Hair follicle dermal papilla cell (primary cell): ENCODE measurements around the gene SYNC. TPM values are rescaled to one million over a fixed set of nuclear protein-coding genes. Genes with fewer than 3 reads are reported as not detected.

ENCODE experiments used
- small RNA-seq: library from RNA; depleted of rRNA; stranded (forward); fragments of <200 nt; gene quantifications from one replicate; pipeline ENCODE3, GENCODE V24; 2012
- total RNA-seq: library from RNA; depleted of rRNA; stranded (reverse); fragments of >200 nt; gene quantifications from 2 replicates; pipeline ENCODE4 v1.2.3, GENCODE V29; 2012

Gene SYNC
- total RNA-seq: 201 and 220 TPM in 2 replicates

GRCh38 chr1:32702599-32703478, at the start of gene SYNC:
Gene SYNC (minus strand): TSS chr1:32702770. CDS start chr1:32702660, 110 bp downstream.

GRCh38 chr1:32650752-32651460, 51.7 kb downstream of the SYNC start, which contains the start of gene RBBP4:
Gene RBBP4 (plus strand): TSS chr1:32651208. CDS start chr1:32651307, 99 bp downstream.

GRCh38 chr1:32650248-32650751, 52.3 kb downstream of the SYNC start, which contains the start of gene ZBTB8OS:
Gene ZBTB8OS (minus strand): TSS chr1:32650550. CDS start chr1:32650529, 21 bp downstream.

Small RNAs within 50 kb of the gene (small RNA-seq; reads per million reads assigned to genes)
- not detected for gene RF00019

Other genes with a start within 250 kb of the SYNC start
- not detected in 2 replicates for gene ZBTB8B, start 237.7 kb downstream of the SYNC start, total RNA-seq
- 7.7 and 8.6 TPM in 2 replicates for gene ZBTB8A, start 163.3 kb downstream of the SYNC start, total RNA-seq
- 29.9 and 30.8 TPM in 2 replicates for gene ZBTB8OS, start 52.2 kb downstream of the SYNC start, total RNA-seq
- gene RBBP4, start 51.6 kb downstream of the SYNC start, total RNA-seq: 111 and 124 TPM in 2 replicates
- gene YARS1, start 114.6 kb upstream of the SYNC start, total RNA-seq: 127 and 160 TPM in 2 replicates
- gene S100PBP, start 114.9 kb upstream of the SYNC start, total RNA-seq: 39.1 and 41.5 TPM in 2 replicates
- gene FNDC5, start 168.1 kb upstream of the SYNC start, total RNA-seq: 1.1 and 4.3 TPM in 2 replicates
- gene HPCA, start 183.7 kb upstream of the SYNC start, total RNA-seq: 0.16 and 0.49 TPM in 2 replicates
- 12.9 and 13.6 TPM in 2 replicates for gene TMEM54, start 198.6 kb upstream of the SYNC start, total RNA-seq